H1 (cell line): ENCODE data around the gene SLC35E4. TPM values are rescaled to one million over a fixed set of nuclear protein-coding genes. Genes with fewer than 3 reads are reported as not detected.

ENCODE experiments used
- CTCF ChIA-PET: fragments of 300-600 bp; sonication (Branson Sonifier 250); formaldehyde crosslinking; loops from one replicate; lab custom pipeline; 2021; ENCODE audit not compliant: partially characterized antibody; lab: Charles Lee
- POLR2A ChIA-PET: fragments of 300-600 bp; sonication (Branson Sonifier 250); formaldehyde crosslinking; loops from one replicate; lab custom pipeline; 2021; ENCODE audit warnings: inconsistent platforms; ENCODE audit not compliant: partially characterized antibody; lab: Charles Lee
- DNase-seq, 2 experiments: peaks; one replicate each; pipeline versions ENCODE4 v3.0.0 to v3.0.0-alpha.2; 2010 to 2022; ENCODE audit warnings: low spot score in 2 of 2, low read depth in 1 of 2, mixed read lengths in 1 of 2
- FAIRE-seq: peaks from 2 replicates; lab custom pipeline; 2011; peaks lifted over from hg19 to GRCh38; lab: Jason Lieb, UNC
- H2AFZ ChIP-seq: 2 replicates; pipeline ENCODE4 v1.8.1; 2012; ENCODE audit warnings: low read length, inconsistent platforms
- H2AK5ac ChIP-seq: 2 replicates; pipeline ENCODE4 v1.6.1; 2013; ENCODE audit warnings: low read depth, low read length
- H2BK120ac ChIP-seq: replicated peaks from 2 replicates; pipeline ENCODE3; 2013; ENCODE audit warnings: low read depth, low read length, inconsistent platforms
- H2BK12ac ChIP-seq: 2 replicates; pipeline ENCODE4 v1.6.1; 2013; ENCODE audit warnings: low read depth, low read length
- H2BK15ac ChIP-seq: 2 replicates; pipeline ENCODE4 v1.6.1; 2013; ENCODE audit warnings: low read length
- H2BK20ac ChIP-seq: 2 replicates; pipeline ENCODE4 v1.6.1; 2013; ENCODE audit warnings: low read length
- H2BK5ac ChIP-seq: 2 replicates; pipeline ENCODE4 v1.6.1; 2013; ENCODE audit warnings: low read depth, low read length
- H3K14ac ChIP-seq: 2 replicates; pipeline ENCODE4 v1.6.1; 2013; ENCODE audit warnings: inconsistent platforms; ENCODE audit not compliant: insufficient read length
- H3K18ac ChIP-seq: 2 replicates; pipeline ENCODE4 v1.6.1; 2013; ENCODE audit warnings: low read length; ENCODE audit errors: extremely low read depth
- H3K23ac ChIP-seq: 2 replicates; pipeline ENCODE4 v1.6.1; 2013; ENCODE audit warnings: inconsistent platforms; ENCODE audit not compliant: insufficient read length
- H3K23me2 ChIP-seq: 2 replicates; pipeline ENCODE4 v1.6.1; 2013; ENCODE audit warnings: low read depth, low read length
- H3K27ac ChIP-seq: 2 replicates; pipeline ENCODE4 v1.6.1; 2011; ENCODE audit warnings: low read depth, low read length, inconsistent platforms
- H3K27me3 ChIP-seq, 4 experiments: replicated peaks in 1 of 4; 1 replicate in 1 of 4; 2 replicates in 3 of 4; pipeline versions ENCODE4 v1.6.1 to v1.8.1; 2011 to 2013; ENCODE audit warnings: low read length in 3 of 4, mild to moderate bottlenecking in 3 of 4, inconsistent platforms in 2 of 4, mixed read lengths in 2 of 4, moderate library complexity in 1 of 4; ENCODE audit not compliant: control insufficient read depth in 3 of 4, insufficient read depth in 3 of 4; ENCODE audit errors: extremely low read depth in 1 of 4
- H3K36me3 ChIP-seq, 4 experiments: 2 replicates each; pipeline versions ENCODE4 v1.6.1 to v1.8.1; 2011 to 2013; ENCODE audit warnings: mild to moderate bottlenecking in 4 of 4, low read length in 3 of 4, moderate library complexity in 2 of 4, control low read depth in 1 of 4, inconsistent platforms in 1 of 4; ENCODE audit not compliant: insufficient read depth in 4 of 4, control insufficient read depth in 2 of 4
- H3K4ac ChIP-seq: replicated peaks from 2 replicates; pipeline ENCODE3; 2013; ENCODE audit warnings: low read length, low read depth, mixed read lengths, inconsistent platforms; ENCODE audit not compliant: insufficient read length
- H3K4me1 ChIP-seq, 4 experiments: replicated peaks in 1 of 4; 1 replicate in 1 of 4; 2 replicates in 3 of 4; pipeline versions ENCODE4 v1.6.1 to v1.8.1; 2011 to 2013; ENCODE audit warnings: low read length in 3 of 4, inconsistent platforms in 2 of 4, mixed read lengths in 1 of 4; ENCODE audit not compliant: insufficient read depth in 4 of 4, control insufficient read depth in 3 of 4
- H3K4me2 ChIP-seq, 2 experiments: 2 replicates each; pipeline versions ENCODE4 v1.6.1 to v1.8.1; 2011 to 2013; ENCODE audit warnings: low read depth in 2 of 2, low read length in 2 of 2, control low read depth in 1 of 2, inconsistent platforms in 1 of 2, mild to moderate bottlenecking in 1 of 2; ENCODE audit not compliant: insufficient read depth in 1 of 2
- H3K4me3 ChIP-seq, 4 experiments: fragments of 200-600, 300-600 bp in 1 of 4; sonication (generic), shearing (Covaris generic), sonication (Bioruptor Twin) in 1 of 4; 2 replicates each; pipeline versions ENCODE4 v1.5.1 to v1.8.1; 2011 to 2016; ENCODE audit warnings: low read length in 4 of 4, low read depth in 3 of 4, control low read depth in 2 of 4, inconsistent platforms in 2 of 4, mild to moderate bottlenecking in 2 of 4, mixed read lengths in 1 of 4, moderate library complexity in 1 of 4; ENCODE audit not compliant: insufficient read depth in 2 of 4; ENCODE audit errors: extremely low read depth in 1 of 4
- H3K56ac ChIP-seq: replicated peaks from 2 replicates; pipeline ENCODE3; 2013; ENCODE audit warnings: low read depth, mild to moderate bottlenecking, mixed read lengths, low read length, inconsistent platforms; ENCODE audit not compliant: insufficient read length
- H3K79me1 ChIP-seq: 2 replicates; pipeline ENCODE4 v1.6.1; 2013; ENCODE audit warnings: low read depth, low read length, control low read depth
- H3K79me2 ChIP-seq, 2 experiments: 2 replicates each; pipeline versions ENCODE4 v1.6.1 to v1.8.1; 2012 to 2013; ENCODE audit warnings: low read length in 2 of 2, mild to moderate bottlenecking in 2 of 2, inconsistent platforms in 1 of 2; ENCODE audit not compliant: insufficient read depth in 2 of 2, control insufficient read depth in 1 of 2
- H3K9ac ChIP-seq, 4 experiments: replicated peaks in 1 of 4; 1 replicate in 1 of 4; 2 replicates in 3 of 4; pipeline versions ENCODE4 v1.6.1 to v1.8.1; 2011 to 2013; ENCODE audit warnings: low read depth in 3 of 4, low read length in 3 of 4, control low read depth in 2 of 4, mild to moderate bottlenecking in 2 of 4, moderate library complexity in 2 of 4, inconsistent platforms in 1 of 4; ENCODE audit errors: extremely low read depth in 1 of 4
- H3K9me3 ChIP-seq, 2 experiments: 2 replicates each; pipeline versions ENCODE4 v1.6.1 to v1.8.1; 2012 to 2013; ENCODE audit warnings: mild to moderate bottlenecking in 2 of 2, moderate library complexity in 2 of 2, control low read depth in 1 of 2, inconsistent platforms in 1 of 2, low read depth in 1 of 2, low read length in 1 of 2, mixed read lengths in 1 of 2; ENCODE audit not compliant: insufficient read depth in 2 of 2
- H4K20me1 ChIP-seq, 2 experiments: replicated peaks in 1 of 2; 2 replicates each; pipeline versions ENCODE3 to v1.8.1; 2011 to 2013; ENCODE audit warnings: inconsistent platforms in 2 of 2, low read length in 2 of 2, mild to moderate bottlenecking in 1 of 2; ENCODE audit not compliant: insufficient read depth in 2 of 2, control insufficient read depth in 1 of 2
- H4K5ac ChIP-seq: 2 replicates; pipeline ENCODE4 v1.6.1; 2013; ENCODE audit warnings: low read length, low read depth, mixed read lengths, inconsistent platforms; ENCODE audit not compliant: insufficient read length
- H4K8ac ChIP-seq: 2 replicates; pipeline ENCODE4 v1.8.0; 2013; ENCODE audit warnings: mild to moderate bottlenecking, moderate library complexity, low read length, inconsistent platforms; ENCODE audit not compliant: insufficient read depth; ENCODE audit errors: extremely low read depth
- H4K91ac ChIP-seq: replicated peaks from 2 replicates; pipeline ENCODE3; 2013; ENCODE audit warnings: low read length, mixed read lengths, inconsistent platforms; ENCODE audit not compliant: insufficient read length
- ASH2L ChIP-seq: fragments of 200-600, 300-600 bp; sonication (generic); IDR thresholded peaks from one replicate; pipeline ENCODE4 v1.7.1; 2017; ENCODE audit warnings: low read length
- CEBPB ChIP-seq: IDR thresholded peaks from 2 replicates; pipeline ENCODE4 v1.6.1; 2012; ENCODE audit warnings: low read depth, low read length
- CREB1 ChIP-seq: IDR thresholded peaks from 2 replicates; pipeline ENCODE4 v1.6.1; 2012; ENCODE audit warnings: inconsistent platforms
- CTCF ChIP-seq, 3 experiments: IDR thresholded peaks; 1 replicate in 2 of 3; 2 replicates in 1 of 3; pipeline versions ENCODE4 v1.5.1 to v1.6.1; 2011; ENCODE audit warnings: low read length in 3 of 3, mild to moderate bottlenecking in 3 of 3, inconsistent platforms in 2 of 3, low read depth in 1 of 3, moderate library complexity in 1 of 3; ENCODE audit not compliant: insufficient read depth in 1 of 3; ENCODE audit errors: control extremely low read depth in 1 of 3
- JUN ChIP-seq: IDR thresholded peaks from 2 replicates; pipeline ENCODE4 v1.6.1; 2011; ENCODE audit warnings: low read depth, mild to moderate bottlenecking, improper control_type of control experiment, low read length
- MAFK ChIP-seq: IDR thresholded peaks from 2 replicates; pipeline ENCODE4 v1.6.1; 2012; ENCODE audit warnings: low read depth, mild to moderate bottlenecking, improper control_type of control experiment, low read length
- RAD21 ChIP-seq, 2 experiments: IDR thresholded peaks in 1 of 2; conservative IDR thresholded peaks in 1 of 2; 2 replicates each; pipeline ENCODE4 v1.6.1; 2011; ENCODE audit warnings: low read depth in 2 of 2, low read length in 2 of 2, improper control_type of control experiment in 1 of 2, inconsistent platforms in 1 of 2, mild to moderate bottlenecking in 1 of 2, moderate library complexity in 1 of 2
- SP4 ChIP-seq: IDR thresholded peaks from 2 replicates; pipeline ENCODE4 v1.6.1; 2012; ENCODE audit warnings: low read length, inconsistent platforms
- WGBS, 2 experiments: shearing (Covaris generic) in 1 of 2; methylation state at CpG; one replicate each; pipeline versions ENCODE4 v1.1.6 to v1.1.7; 2013 to 2015; ENCODE audit warnings: low lambda C conversion rate in 2 of 2, mixed read lengths in 2 of 2, inconsistent platforms in 1 of 2, low coverage in 1 of 2, missing lambda C conversion rate in 1 of 2; ENCODE audit not compliant: insufficient replicate concordance in 2 of 2, insufficient coverage in 1 of 2, insufficient read length in 1 of 2; ENCODE audit errors: extremely low coverage in 1 of 2, missing lambda C conversion rate in 1 of 2; 5-methylcytosine and 5-hydroxymethylcytosine counted together
- polyA plus RNA-seq, 7 experiments: library from polyadenylated mRNA; depleted of rRNA in 3 of 7; stranded (reverse) in 5 of 7; unstranded in 2 of 7; fragments of >200 nt in 5 of 7; fragments of 200-250 nt in 2 of 7; gene quantifications; 1 replicate in 5 of 7; 2 replicates in 1 of 7; 4 replicates in 1 of 7; pipeline versions ENCODE4 v1.2.1 to v1.2.3, GENCODE V29; 2011 to 2013; ENCODE audit warnings: missing spikeins in 2 of 7, mixed read lengths in 2 of 7
- total RNA-seq: library from RNA; stranded (reverse); fragmentation: NEBNext Ultra II Directional; extraction: Animal tissue kit (Norgen Biotek cat#: 25700); gene quantifications from 2 replicates; pipeline ENCODE4 v1.2.1, GENCODE V29; 2021

The SLC35E4 gene
- total and polyA plus RNA-seq, 2 of the 8 experiments (the other 6 are each of a cell fraction or from before 2014, with no cell fraction given) = 5.1 to 5.6 TPM

GRCh38 chr22:30605449-30606110 is 30.0 kb upstream of the SLC35E4 start:
- POLR2A ChIA-PET = interaction anchor here (0.8 to 3.5 kb wide), 10 partner anchors 9 to 479 kb away, joined by 3 to 16 read pairs (median 4); partner anchors contain the start of genes GAL3ST1, PES1 and SLC35E4
- WGBS, 2 experiments = 55% methylated on average over 9 of the region's 9 CpGs; no CpG with 5 or more reads in 1 of the 2 experiments
- Histone ChIP-seq H3K36me3 (peaks cover 0 to 10% (median 6%) of the 10 kb centered on the region in 4 experiments; a peak in 4 of 8 replicates), H3K27me3 (no peaks in the 10 kb centered on the region), H2BK5ac (peak overlapping the region; percentile 18; the same call in 1 of the 2 replicates), H3K79me2 (peaks cover 0 to 15% of the 10 kb centered on the region in 2 experiments; a peak in 2 of 4 replicates), H2BK20ac (peak overlapping the region; percentile 76; the same call in 1 of the 2 replicates), H4K91ac (peak overlapping the region; percentile 71), H3K9me3 (no peaks in the 10 kb centered on the region), H3K56ac (peak overlapping the region; percentile 32), H3K79me1 (0 out of 2 replicates have a peak, but pooled peaks cover 2% of the 10 kb centered on the region), H4K5ac (peak overlapping the region; percentile 89), H2AK5ac (no peak overlapping the region), H3K27ac (peak overlapping the region; percentile 71), H3K4ac (peak overlapping the region; percentile 75), H2AFZ (peak overlapping the region; percentile 69), H3K4me3 (peak overlapping the region; percentile 19 to 52 (median 22); a peak in 5 of 8 replicates), H3K14ac (no peak overlapping the region), H3K9ac (peak overlapping the region in 1 of 4 experiments; percentile 9; a peak in 3 of 7 replicates), H2BK120ac (peak overlapping the region; percentile 94), H3K4me1 (peaks cover 3 to 31% (median 12%) of the 10 kb centered on the region in 4 experiments), H2BK15ac (0 out of 2 replicates have a peak overlapping the region, but pooled peaks have one; percentile 83), H3K4me2 (peak overlapping the region; percentile 61 to 96), H4K20me1 (no peaks in the 10 kb centered on the region), H3K18ac (peak overlapping the region; percentile 12; the same call in 1 of the 2 replicates), H4K8ac (no peak overlapping the region), H2BK12ac (peak overlapping the region; percentile 40), H3K23ac (no peak overlapping the region), H3K23me2 (peaks cover 9% of the 10 kb centered on the region; the same call in 1 of the 2 replicates)
- DNase-seq (peak in 1 of 2 experiments; percentile 63), FAIRE-seq (peak; percentile 32)
- CTCF ChIA-PET = interaction anchor here (0.8 to 7.0 kb wide), 26 partner anchors 8 to 181 kb away, joined by 3 to 52 read pairs (median 4); partner anchors contain the start of genes GAL3ST1, PES1 and SLC35E4
- TF ChIP-seq SP4 = no peak
- peak; percentile 64 to 74 (median 64) for TF ChIP-seq CTCF (IDR thresholded peaks at IDR 0.05; ENCODE audit: control extremely low read depth in 1 of 3, insufficient read depth in 1 of 3, low read depth in 1 of 3, low read length in 3 of 3)
- TF ChIP-seq MAFK = no peak
- no peak for TF ChIP-seq CEBPB
- peak; percentile 7 to 40; a peak in 3 of 4 replicates for TF ChIP-seq RAD21 (IDR thresholded peaks at IDR 0.05 in 1 of 2, conservative IDR thresholded peaks at IDR 0.05 in 1 of 2; ENCODE audit: low read depth in 2 of 2, low read length in 2 of 2)
- TF ChIP-seq CREB1 = no peak
- no peak for TF ChIP-seq JUN
- TF ChIP-seq ASH2L = peak; percentile 4
